ENCODE measurements around the gene NIPAL3.
"Not testable (repeated sequence)": the region's sequence is repeated elsewhere in the genome, so short reads cannot be mapped to it uniquely, and the experiment has no call there.

The NIPAL3 gene

DNA sequence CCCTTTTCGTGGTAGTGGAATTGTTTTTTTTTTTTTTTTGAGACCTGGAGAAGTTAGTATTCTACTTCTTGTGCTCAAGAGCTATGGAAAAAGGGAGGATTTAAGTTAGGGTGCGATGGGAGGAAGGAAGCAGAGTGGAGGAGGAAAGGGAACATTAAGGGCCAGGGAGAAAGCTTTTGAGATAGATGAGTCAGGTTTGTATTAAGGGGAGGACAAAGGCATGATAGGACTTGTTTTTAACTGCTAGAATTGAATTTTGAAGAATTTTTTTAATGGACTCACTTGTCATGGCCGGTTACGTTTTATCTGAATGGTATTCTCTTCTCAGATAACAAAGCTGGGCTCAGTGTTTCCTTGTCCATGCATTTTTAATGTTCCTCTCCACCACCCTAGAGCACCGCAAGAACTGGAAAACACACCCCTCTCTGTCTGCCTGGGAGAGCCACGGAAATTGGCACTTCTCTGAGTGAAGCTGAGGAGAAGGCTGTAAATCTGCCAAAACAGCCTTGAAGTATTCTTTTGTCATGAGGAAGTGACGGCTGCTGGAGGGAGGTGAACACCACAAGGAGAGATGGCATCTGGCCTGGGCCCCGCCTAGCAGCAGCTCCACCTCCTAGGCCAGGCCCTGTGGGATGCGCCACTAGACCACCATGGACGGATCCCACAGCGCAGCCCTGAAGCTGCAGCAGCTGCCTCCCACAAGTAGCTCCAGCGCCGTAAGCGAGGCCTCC, 3.5 kb downstream of the NIPAL3 start:
- in situ Hi-C loops (cut with MboI; ENCODE audit: low sequenced_read_pairs): no loop called here

DNA sequence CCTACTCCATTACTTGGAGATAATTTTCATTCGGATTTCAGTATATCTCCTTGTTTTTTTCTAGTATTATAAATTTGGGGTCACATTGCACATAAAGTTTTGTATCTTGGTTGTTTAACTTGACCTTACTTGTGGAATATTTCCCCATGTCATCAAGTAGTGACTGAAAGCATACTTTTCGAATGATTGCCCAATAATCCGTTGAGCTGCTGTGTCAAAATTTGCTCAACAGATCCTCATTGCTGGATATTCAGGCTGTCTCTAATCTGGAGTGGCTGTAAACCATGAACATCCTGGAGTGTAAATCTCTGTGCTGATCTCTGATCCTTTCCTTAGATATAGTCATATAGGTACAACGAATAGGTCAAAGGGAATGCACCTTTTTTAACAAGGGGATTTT, 4.9 kb downstream of the NIPAL3 start:
- in situ Hi-C loops (cut with MboI; ENCODE audit: low sequenced_read_pairs): no loop called here

DNA sequence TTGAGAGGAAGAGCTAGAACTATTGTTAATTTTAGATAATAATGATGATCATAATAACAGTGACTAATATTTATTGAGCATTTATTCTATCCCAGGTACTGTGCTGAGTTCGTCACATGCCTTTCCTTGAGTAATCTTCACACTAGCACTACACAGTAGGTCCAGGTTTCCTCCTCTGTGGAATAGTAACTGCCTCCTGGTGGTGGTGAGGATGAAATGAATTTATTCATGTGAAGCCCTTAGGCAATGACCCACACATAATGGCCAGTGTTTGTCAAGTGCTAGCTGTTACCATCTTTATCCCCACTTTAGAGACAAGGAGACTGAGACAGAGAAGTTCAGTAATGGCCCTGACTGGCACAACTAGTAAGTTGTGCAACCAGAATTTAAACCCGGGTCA, 5.9 kb downstream of the NIPAL3 start:
- in situ Hi-C loops (cut with MboI; ENCODE audit: low sequenced_read_pairs): no loop called here

- in situ Hi-C loops (cut with MboI; ENCODE audit: low sequenced_read_pairs): no loop called here
These were observed 8.6 kb downstream of the NIPAL3 start for GRCh38 chr1:24424207-24424606.

DNA sequence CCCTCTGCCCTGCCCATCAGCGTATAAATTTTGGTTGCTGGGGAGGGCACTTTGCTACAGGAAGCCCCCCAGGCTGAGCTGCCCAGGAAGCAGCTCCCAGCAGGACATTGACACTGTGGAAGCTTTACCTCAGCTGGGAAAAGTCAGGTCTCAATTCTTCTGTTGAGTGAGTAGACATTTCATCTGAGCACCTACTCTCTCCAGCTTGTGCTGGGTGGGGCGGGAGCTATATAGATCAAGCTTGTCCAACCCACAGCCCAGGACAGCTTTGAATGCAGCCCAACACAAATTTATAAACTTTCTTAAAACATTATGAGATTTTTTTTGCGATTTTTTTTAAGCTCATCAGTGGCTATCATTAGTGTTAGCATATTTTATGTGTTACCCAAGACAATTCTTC, 9.4 kb downstream of the NIPAL3 start:
- in situ Hi-C loops (cut with MboI; ENCODE audit: low sequenced_read_pairs): no loop called here

DNA sequence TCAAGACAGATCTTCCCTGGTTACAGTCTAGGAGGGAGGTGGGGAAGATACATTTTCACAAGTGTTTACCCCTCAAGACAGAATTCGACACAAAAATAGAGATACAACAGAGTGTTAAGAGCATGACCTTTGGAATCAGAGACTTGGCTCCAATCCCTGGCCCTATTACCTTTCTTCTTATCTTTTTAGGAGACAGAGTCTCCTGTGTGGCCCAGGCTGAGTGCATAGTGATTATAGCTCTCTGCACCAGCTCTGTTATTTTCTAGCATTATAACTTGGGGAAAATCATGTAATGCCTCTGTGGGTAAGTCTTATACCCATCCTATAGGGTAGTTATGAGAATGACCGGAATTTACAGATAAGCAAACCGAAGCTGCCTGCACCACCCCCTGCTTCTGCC, 9.8 kb downstream of the NIPAL3 start:
- in situ Hi-C loops (cut with MboI; ENCODE audit: low sequenced_read_pairs): no loop called here

- in situ Hi-C loops (cut with MboI; ENCODE audit: low sequenced_read_pairs): no loop called here
These were observed 10.3 kb downstream of the NIPAL3 start for GRCh38 chr1:24425922-24426321.

- in situ Hi-C loops (cut with MboI; ENCODE audit: low sequenced_read_pairs): no loop called here
These were observed 11.3 kb downstream of the NIPAL3 start for GRCh38 chr1:24426744-24427544.

- in situ Hi-C loops (cut with MboI; ENCODE audit: low sequenced_read_pairs): no loop called here
These were observed 11.9 kb downstream of the NIPAL3 start for GRCh38 chr1:24427545-24427862.

GRCh38 chr1:24435782-24436365, 20.3 kb downstream of the NIPAL3 start:
- in situ Hi-C loops (cut with MboI; ENCODE audit: low sequenced_read_pairs): no loop called here

GRCh38 chr1:24437631-24438396, 22.2 kb downstream of the NIPAL3 start:
- in situ Hi-C loops (cut with MboI; ENCODE audit: low sequenced_read_pairs): no loop called here

DNA sequence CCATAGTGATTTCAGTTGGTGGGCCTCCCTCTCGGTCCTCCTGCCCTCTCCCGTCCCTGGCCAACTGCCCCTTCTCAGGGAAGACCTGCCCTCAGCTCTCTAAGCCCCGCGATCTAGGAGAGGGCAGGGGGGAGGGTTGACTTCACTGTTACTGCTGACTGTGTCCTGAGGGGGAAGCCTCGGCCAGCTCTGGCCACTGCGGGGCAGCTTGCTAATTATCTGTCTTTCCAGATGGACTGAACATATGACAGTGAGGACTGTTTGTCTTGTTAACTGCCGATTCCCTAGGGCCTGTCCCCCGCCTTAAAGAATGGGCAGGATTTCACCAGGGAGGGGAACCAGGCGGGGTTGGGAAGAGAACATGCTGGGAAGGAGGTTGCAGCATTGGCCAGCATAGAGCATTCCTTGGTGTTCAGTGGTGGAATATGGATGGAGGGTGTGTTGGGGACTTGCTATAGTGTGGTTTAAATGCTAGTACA, 22.9 kb downstream of the NIPAL3 start:
- in situ Hi-C loops (cut with MboI; ENCODE audit: low sequenced_read_pairs): no loop called here

- in situ Hi-C loops (cut with MboI; ENCODE audit: low sequenced_read_pairs): no loop called here
These were observed 24.8 kb downstream of the NIPAL3 start for GRCh38 chr1:24440436-24440835.

DNA sequence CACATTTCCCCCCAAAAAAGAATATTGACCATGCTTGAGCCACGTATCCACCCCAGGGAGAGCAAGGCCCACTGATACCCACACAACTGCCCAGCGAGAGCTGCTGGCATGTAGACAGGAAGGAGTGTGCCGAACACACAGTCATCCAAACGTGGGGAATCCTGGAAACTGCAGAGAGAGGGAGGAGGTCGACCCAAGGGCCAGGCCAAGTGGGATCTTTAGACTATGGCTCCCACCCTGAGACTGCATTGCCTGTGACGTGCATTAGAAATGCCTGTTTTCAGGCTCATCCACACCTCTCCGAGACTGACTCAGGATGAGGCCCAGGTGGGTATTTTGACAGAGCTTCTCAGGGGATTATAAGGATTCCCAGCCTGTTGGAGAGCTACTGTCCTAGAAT, 25.9 kb downstream of the NIPAL3 start:
- in situ Hi-C loops (cut with MboI; ENCODE audit: low sequenced_read_pairs): no loop called here

GRCh38 chr1:24441996-24442668, 26.5 kb downstream of the NIPAL3 start:
- in situ Hi-C loops (cut with MboI; ENCODE audit: low sequenced_read_pairs): no loop called here

GRCh38 chr1:24442764-24443163, 27.2 kb downstream of the NIPAL3 start:
- in situ Hi-C loops (cut with MboI; ENCODE audit: low sequenced_read_pairs): no loop called here

DNA sequence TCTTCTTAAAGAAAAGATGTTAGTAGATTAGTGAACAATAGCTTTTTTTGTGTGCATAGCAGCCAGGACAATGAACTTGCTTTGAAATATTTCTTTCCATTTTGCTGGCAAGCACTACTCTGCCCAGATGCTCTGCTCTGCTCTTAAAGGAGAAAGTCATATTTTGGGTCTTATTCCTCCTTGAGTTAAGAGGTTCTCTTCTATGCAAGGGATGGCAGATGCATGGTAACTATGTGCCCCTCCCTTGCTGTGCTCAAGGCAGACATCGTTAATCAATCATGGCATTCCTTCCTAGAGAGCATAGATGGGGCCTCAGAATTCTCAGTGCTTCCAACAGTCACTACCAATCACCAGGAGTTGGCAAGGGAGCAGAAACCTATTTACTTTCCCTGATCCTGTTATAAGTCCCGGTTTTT, 27.6 kb downstream of the NIPAL3 start:
- in situ Hi-C loops (cut with MboI; ENCODE audit: low sequenced_read_pairs): no loop called here

DNA sequence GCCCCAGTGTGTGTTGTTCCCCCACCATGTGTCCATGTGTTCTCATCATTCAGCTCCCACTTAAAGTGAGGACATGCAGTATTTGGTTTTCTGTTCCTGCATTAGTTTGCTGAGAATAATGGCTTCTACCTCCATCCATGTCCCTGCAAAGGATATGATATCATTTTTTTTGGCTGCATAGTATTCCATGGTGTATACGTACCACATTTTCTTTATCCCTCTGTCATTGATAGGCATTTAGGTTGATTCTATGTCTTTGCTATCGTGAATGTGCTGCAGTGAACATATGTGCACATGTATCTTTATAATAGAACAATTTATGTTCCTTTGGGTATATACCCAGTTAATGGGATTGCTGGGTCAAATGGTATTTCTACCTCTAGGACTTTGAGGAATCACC, 30.8 kb downstream of the NIPAL3 start:
- in situ Hi-C loops (cut with MboI; ENCODE audit: low sequenced_read_pairs): not testable (repeated sequence)

DNA sequence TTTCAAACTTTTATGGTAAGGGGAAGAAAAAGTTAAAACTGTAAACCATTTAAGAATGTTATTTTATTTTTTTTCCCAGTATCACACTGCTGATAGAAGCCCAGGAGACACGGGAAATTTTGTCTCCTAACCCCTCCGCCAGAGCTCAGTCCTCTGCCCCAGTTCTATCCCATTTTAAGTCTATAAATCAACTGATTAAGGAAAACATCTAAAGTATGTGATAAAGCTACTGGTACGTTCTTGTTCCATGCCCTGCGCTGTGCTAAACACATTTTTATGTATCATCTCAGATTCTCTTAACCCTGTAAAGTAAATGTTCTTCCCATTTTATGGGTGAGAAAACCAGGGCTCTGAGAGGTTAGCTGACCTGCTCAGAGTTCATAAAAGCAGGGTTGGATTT, 34.7 kb downstream of the NIPAL3 start:
- in situ Hi-C loops (cut with MboI; ENCODE audit: low sequenced_read_pairs): no loop called here

DNA sequence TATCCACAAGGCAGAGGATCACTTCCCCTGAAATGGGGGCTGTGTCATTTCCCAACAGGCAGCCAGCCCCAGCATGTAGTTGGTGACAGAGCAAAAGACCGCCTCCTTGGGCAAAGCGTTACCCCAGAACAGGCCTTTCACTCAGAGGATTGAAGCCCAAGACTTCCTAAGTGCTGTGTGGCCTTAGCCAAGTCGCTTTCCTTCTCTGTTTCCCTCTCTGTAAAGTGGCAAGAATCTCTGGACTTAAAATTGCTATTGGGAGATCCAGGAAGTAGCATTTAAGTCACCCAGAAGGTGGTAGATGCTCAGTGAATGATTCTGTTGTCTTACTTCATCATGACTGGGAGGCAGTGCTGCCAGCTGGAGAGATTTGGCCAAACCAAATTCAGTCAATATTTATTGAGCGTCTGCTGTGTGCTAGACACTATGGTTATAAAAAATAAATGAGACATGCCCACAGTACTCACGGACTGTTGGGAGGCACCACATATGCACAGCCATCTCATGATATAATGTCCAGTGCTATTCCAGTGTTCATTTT, 35.3 kb downstream of the NIPAL3 start:
- in situ Hi-C loops (cut with MboI; ENCODE audit: low sequenced_read_pairs): no loop called here
